GM12878 (cell line): ENCODE results near the gene PSORS1C1. TPM values are rescaled to one million over a fixed set of nuclear protein-coding genes. Genes with fewer than 3 reads are reported as not detected.

Experiments
- ATAC-seq: fragments of 200-7000 bp; cut with Tn5 transposase; 3 replicates; pipeline ENCODE4 v1.9.1; 2020; ENCODE audit warnings: mild to moderate bottlenecking, moderate library complexity
- BruUV-seq: library from RNA; stranded (reverse); fragments of 400-500 nt; replicated peaks from 2 replicates; lab custom pipeline; 2021; lab: Mats Ljungman, UMichigan
- CTCF ChIA-PET: fragments of 300-600 bp; sonication (Branson Sonifier 250); formaldehyde crosslinking; extraction: SDS; loops from one replicate; lab custom pipeline; 2021; ENCODE audit warnings: inconsistent platforms; lab: Yijun Ruan, JAX
- POLR2A ChIA-PET: fragments of 350-600 bp; formaldehyde crosslinking; extraction: SDS; loops from one replicate; lab custom pipeline; 2021; ENCODE audit warnings: inconsistent platforms; lab: Charles Lee
- RAD21 ChIA-PET: fragments of 300-600 bp; sonication (Branson Sonifier 250); formaldehyde crosslinking; loops from one replicate; lab custom pipeline; 2023; ENCODE audit warnings: antibody characterized with exemption; ENCODE audit not compliant: unreplicated experiment; lab: Charles Lee
- SMC1A ChIA-PET: fragments of 300-600 bp; sonication (Branson Sonifier 250); formaldehyde crosslinking; loops from one replicate; lab custom pipeline; 2023; ENCODE audit not compliant: unreplicated experiment, uncharacterized antibody; lab: Charles Lee
- DNase-seq: peaks from one replicate; pipeline ENCODE4 v3.0.0-alpha.2; 2011; ENCODE audit warnings: low read depth, low spot score
- FAIRE-seq: peaks from 3 replicates; lab custom pipeline; 2011; peaks lifted over from hg19 to GRCh38; lab: Jason Lieb, UNC
- H2AFZ ChIP-seq: 2 replicates; pipeline ENCODE4 v1.6.0; 2011; ENCODE audit warnings: low read depth, low read length, control low read depth; ENCODE audit not compliant: control insufficient read depth
- H3K27ac ChIP-seq: 2 replicates; pipeline ENCODE4 v1.5.1; 2011; ENCODE audit warnings: control low read depth; ENCODE audit not compliant: control insufficient read depth, insufficient read depth
- H3K27me3 ChIP-seq, 2 experiments: replicated peaks in 1 of 2; 2 replicates each; pipeline versions ENCODE4 v1.6.0 to v1.6.1; 2011; ENCODE audit warnings: low read length in 1 of 2; ENCODE audit not compliant: control insufficient read depth in 2 of 2, insufficient read depth in 2 of 2
- H3K36me3 ChIP-seq, 2 experiments: 2 replicates each; pipeline ENCODE4 v1.5.1; 2011; ENCODE audit warnings: low read length in 1 of 2; ENCODE audit not compliant: control insufficient read depth in 2 of 2, insufficient read depth in 2 of 2
- H3K4me1 ChIP-seq: 2 replicates; pipeline ENCODE4 v1.6.1; 2011; ENCODE audit warnings: mild to moderate bottlenecking, low read length, moderate library complexity, mixed read lengths; ENCODE audit not compliant: control insufficient read depth, insufficient read depth
- H3K4me2 ChIP-seq: 2 replicates; pipeline ENCODE4 v1.6.0; 2011; ENCODE audit warnings: control low read depth; ENCODE audit not compliant: control insufficient read depth, insufficient read depth
- H3K4me3 ChIP-seq: fragments of 200-600 bp; sonication (generic); 2 replicates; pipeline ENCODE4 v1.5.1; 2016
- H3K79me2 ChIP-seq: 2 replicates; pipeline ENCODE4 v1.6.0; 2011; ENCODE audit warnings: low read length; ENCODE audit not compliant: control insufficient read depth, insufficient read depth
- H3K9ac ChIP-seq: 2 replicates; pipeline ENCODE4 v1.8.0; 2011; ENCODE audit warnings: low read length, control low read depth, mixed read lengths; ENCODE audit not compliant: control insufficient read depth, insufficient read depth
- H3K9me3 ChIP-seq: replicated peaks from 3 replicates; pipeline ENCODE4 v1.5.1; 2011; ENCODE audit warnings: mild to moderate bottlenecking, low read length; ENCODE audit not compliant: control insufficient read depth, insufficient read depth
- H4K20me1 ChIP-seq: 2 replicates; pipeline ENCODE4 v1.6.0; 2011; ENCODE audit not compliant: control insufficient read depth, insufficient read depth
- ATF3 ChIP-seq: IDR thresholded peaks from 2 replicates; pipeline ENCODE4 v1.6.1; 2011; ENCODE audit warnings: low read depth, mild to moderate bottlenecking, low read length, moderate library complexity, borderline replicate concordance; ENCODE audit errors: extremely low read depth
- BMI1 ChIP-seq: fragments of 450-650 bp; IDR thresholded peaks from 2 replicates; pipeline ENCODE4 v1.6.1; 2016; ENCODE audit warnings: mild to moderate bottlenecking, moderate library complexity, borderline replicate concordance
- CHD4 ChIP-seq: fragments of 200-600 bp; sonication (generic); IDR thresholded peaks from 2 replicates; pipeline ENCODE4 v1.6.1; 2016; ENCODE audit warnings: mild to moderate bottlenecking
- E2F4 ChIP-seq: IDR thresholded peaks from 2 replicates; pipeline ENCODE4 v1.6.1; 2012; ENCODE audit warnings: low read depth, low read length, improper control_type of control experiment
- ESRRA ChIP-seq: IDR thresholded peaks from 2 replicates; pipeline ENCODE4 v1.6.1; 2012; ENCODE audit warnings: mild to moderate bottlenecking, low read length, improper control_type of control experiment
- GATAD2B ChIP-seq: fragments of 450-650 bp; conservative IDR thresholded peaks from 2 replicates; pipeline ENCODE4 v1.6.1; 2017; ENCODE audit warnings: low read depth, mild to moderate bottlenecking, moderate library complexity
- JUND ChIP-seq: IDR thresholded peaks from 2 replicates; pipeline ENCODE4 v1.6.1; 2012; ENCODE audit warnings: low read depth, mild to moderate bottlenecking, low read length, improper control_type of control experiment, moderate library complexity
- POLR2AphosphoS2 ChIP-seq: IDR thresholded peaks from 2 replicates; pipeline ENCODE4 v1.6.1; 2011; ENCODE audit warnings: low read depth, mild to moderate bottlenecking, low read length, improper control_type of control experiment, moderate library complexity
- STAT3 ChIP-seq: IDR thresholded peaks from 2 replicates; pipeline ENCODE4 v1.6.1; 2011; ENCODE audit warnings: low read depth, low read length, improper control_type of control experiment
- SUPT20H ChIP-seq: IDR thresholded peaks from 2 replicates; pipeline ENCODE4 v1.6.1; 2011; ENCODE audit warnings: low read depth, mild to moderate bottlenecking, low read length, moderate library complexity, borderline replicate concordance; ENCODE audit not compliant: control insufficient read depth
- TARDBP ChIP-seq: IDR thresholded peaks from 2 replicates; pipeline ENCODE4 v1.6.1; 2016; ENCODE audit warnings: borderline replicate concordance
- ZNF622 ChIP-seq: fragments of 450-650 bp; IDR thresholded peaks from 2 replicates; pipeline ENCODE4 v1.6.1; 2017; ENCODE audit warnings: mild to moderate bottlenecking, inconsistent platforms
- WGBS: methylation state at CpG from one replicate; pipeline ENCODE4 v1.1.6; 2016; ENCODE audit warnings: low lambda C conversion rate; ENCODE audit not compliant: insufficient replicate concordance, insufficient coverage; ENCODE audit errors: missing lambda C conversion rate; 5-methylcytosine and 5-hydroxymethylcytosine counted together
- in situ Hi-C: fragments of 300-500 bp; cut with MboI; formaldehyde crosslinking; loops from 9 replicates; pipeline ENCODE4 v1.14.3; 2018; ENCODE audit warnings: mixed read lengths
- intact Hi-C: fragments of 100-400 bp; cut with micrococcal nuclease; formaldehyde crosslinking; loops from one replicate; pipeline ENCODE4 v1.14.2; 2022; ENCODE audit not compliant: unreplicated experiment
- polyA plus RNA-seq, 11 experiments: library from polyadenylated mRNA; depleted of rRNA in 4 of 11; unstranded in 6 of 11; stranded (reverse) in 5 of 11; fragments of >200 nt; fragmentation: Nextera tagmentation in 4 of 11; fragmentation: Illumina TruSeq in 1 of 11; extraction: Ambion mirVana in 4 of 11; extraction: Trizol in 1 of 11; gene quantifications; 1 replicate in 1 of 11; 2 replicates in 10 of 11; pipeline versions ENCODE4 v1.2.1 to v1.2.3, GENCODE V29; 2011 to 2016; ENCODE audit warnings: inconsistent platforms in 2 of 11, missing spikeins in 2 of 11, low read depth in 1 of 11
- total RNA-seq, 4 experiments: library from RNA; depleted of rRNA in 3 of 4; stranded (reverse); fragments of >200 nt in 3 of 4; fragmentation: Illumina TruSeq in 1 of 4; extraction: Trizol in 1 of 4; gene quantifications; 2 replicates each; pipeline versions ENCODE4 v1.2.1 to v1.2.3, GENCODE V29; 2013 to 2021
- TF ChIP-seq, protein P1 (sequence below): IDR thresholded peaks from 2 replicates; pipeline ENCODE4 v1.6.1; 2011; ENCODE audit warnings: low read depth, low read length, improper control_type of control experiment, borderline replicate concordance
- TF ChIP-seq, protein P2 (sequence below): fragments of 450-650 bp; conservative IDR thresholded peaks from 2 replicates; pipeline ENCODE4 v1.6.1; 2017; ENCODE audit warnings: mild to moderate bottlenecking, moderate library complexity

The PSORS1C1 gene
- total and polyA plus RNA-seq, 10 of the 15 experiments (the other 5 are each of a cell fraction or from before 2014, with no cell fraction given) = 0.13 to 1.00 (median 0.20) TPM; not detected in 5

GRCh38 chr6:31128093-31128676 lies 13.6 kb downstream of the PSORS1C1 start (continued):
- no peak for TF ChIP-seq ESRRA
- no peak for TF ChIP-seq BMI1
- no peak for TF ChIP-seq ZNF622
- TF ChIP-seq POLR2AphosphoS2 = no peak

GRCh38 chr6:31129130-31129529 lies 14.5 kb downstream of the PSORS1C1 start:
- Histone ChIP-seq H3K9ac (no peak overlapping the region), H4K20me1 (no peaks in the 10 kb centered on the region), H3K4me1 (no peaks in the 10 kb centered on the region; the same call in 1 of the 2 replicates), H3K27me3 (no peaks in the 10 kb centered on the region; a peak in 1 of 4 replicates), H3K4me3 (no peak overlapping the region), H3K27ac (no peak overlapping the region), H3K4me2 (no peak overlapping the region), H3K36me3 (no peaks in the 10 kb centered on the region), H3K9me3 (no peaks in the 10 kb centered on the region), H3K79me2 (no peaks in the 10 kb centered on the region), H2AFZ (no peak overlapping the region)
- ChIA-PET SMC1A (interaction anchor here (1.0 to 2.9 kb wide), 5 partner anchors 8 to 215 kb away, joined by 3 to 8 read pairs (median 3); partner anchors contain the start of gene VARS2), RAD21 (interaction anchor here (0.7 to 1.6 kb wide), 5 partner anchors 42 to 237 kb away, joined by 3 to 5 read pairs (median 4); no protein-coding TSS in a partner anchor), CTCF (interaction anchor here (0.7 to 22.9 kb wide), 18 partner anchors 8 to 301 kb away, joined by 3 to 326 read pairs (median 4); partner anchors contain the start of genes C6orf15, CCHCR1, PSORS1C2 and TCF19), POLR2A (interaction anchor here (1.2 kb wide), 1 partner anchor 58 kb away, joined by 4 read pairs; no protein-coding TSS in a partner anchor)
- no peak for ATAC-seq
- 22% methylated on average over 4 of the region's 4 CpGs for WGBS
- FAIRE-seq = no peak
- no peak for DNase-seq
- no TSS peak for BruUV-seq
- in situ Hi-C loops (no loop called here), intact Hi-C loops (no loop called here)
- TF ChIP-seq JUND = no peak
- no peak for TF ChIP-seq CHD4
- no peak for TF ChIP-seq STAT3
- TF ChIP-seq SUPT20H = no peak
- TF ChIP-seq E2F4 = no peak
- no peak for TF ChIP-seq TARDBP
- no peak for TF ChIP-seq GATAD2B
- TF ChIP-seq, protein P1, sequence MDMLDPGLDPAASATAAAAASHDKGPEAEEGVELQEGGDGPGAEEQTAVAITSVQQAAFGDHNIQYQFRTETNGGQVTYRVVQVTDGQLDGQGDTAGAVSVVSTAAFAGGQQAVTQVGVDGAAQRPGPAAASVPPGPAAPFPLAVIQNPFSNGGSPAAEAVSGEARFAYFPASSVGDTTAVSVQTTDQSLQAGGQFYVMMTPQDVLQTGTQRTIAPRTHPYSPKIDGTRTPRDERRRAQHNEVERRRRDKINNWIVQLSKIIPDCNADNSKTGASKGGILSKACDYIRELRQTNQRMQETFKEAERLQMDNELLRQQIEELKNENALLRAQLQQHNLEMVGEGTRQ = no peak
- no peak for TF ChIP-seq ATF3
- TF ChIP-seq, protein P2, sequence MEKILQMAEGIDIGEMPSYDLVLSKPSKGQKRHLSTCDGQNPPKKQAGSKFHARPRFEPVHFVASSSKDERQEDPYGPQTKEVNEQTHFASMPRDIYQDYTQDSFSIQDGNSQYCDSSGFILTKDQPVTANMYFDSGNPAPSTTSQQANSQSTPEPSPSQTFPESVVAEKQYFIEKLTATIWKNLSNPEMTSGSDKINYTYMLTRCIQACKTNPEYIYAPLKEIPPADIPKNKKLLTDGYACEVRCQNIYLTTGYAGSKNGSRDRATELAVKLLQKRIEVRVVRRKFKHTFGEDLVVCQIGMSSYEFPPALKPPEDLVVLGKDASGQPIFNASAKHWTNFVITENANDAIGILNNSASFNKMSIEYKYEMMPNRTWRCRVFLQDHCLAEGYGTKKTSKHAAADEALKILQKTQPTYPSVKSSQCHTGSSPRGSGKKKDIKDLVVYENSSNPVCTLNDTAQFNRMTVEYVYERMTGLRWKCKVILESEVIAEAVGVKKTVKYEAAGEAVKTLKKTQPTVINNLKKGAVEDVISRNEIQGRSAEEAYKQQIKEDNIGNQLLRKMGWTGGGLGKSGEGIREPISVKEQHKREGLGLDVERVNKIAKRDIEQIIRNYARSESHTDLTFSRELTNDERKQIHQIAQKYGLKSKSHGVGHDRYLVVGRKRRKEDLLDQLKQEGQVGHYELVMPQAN = no peak
